ENCODE data around the gene CHERP. TPM values are rescaled to one million over a fixed set of nuclear protein-coding genes. Genes with fewer than 3 reads are reported as not detected.
"Not testable (repeated sequence)": the region's sequence is repeated elsewhere in the genome, so short reads cannot be mapped to it uniquely, and the experiment has no call there.

Gene CHERP
- total RNA-seq, 1 donor from 2014 or later: 78.4 TPM

DNA sequence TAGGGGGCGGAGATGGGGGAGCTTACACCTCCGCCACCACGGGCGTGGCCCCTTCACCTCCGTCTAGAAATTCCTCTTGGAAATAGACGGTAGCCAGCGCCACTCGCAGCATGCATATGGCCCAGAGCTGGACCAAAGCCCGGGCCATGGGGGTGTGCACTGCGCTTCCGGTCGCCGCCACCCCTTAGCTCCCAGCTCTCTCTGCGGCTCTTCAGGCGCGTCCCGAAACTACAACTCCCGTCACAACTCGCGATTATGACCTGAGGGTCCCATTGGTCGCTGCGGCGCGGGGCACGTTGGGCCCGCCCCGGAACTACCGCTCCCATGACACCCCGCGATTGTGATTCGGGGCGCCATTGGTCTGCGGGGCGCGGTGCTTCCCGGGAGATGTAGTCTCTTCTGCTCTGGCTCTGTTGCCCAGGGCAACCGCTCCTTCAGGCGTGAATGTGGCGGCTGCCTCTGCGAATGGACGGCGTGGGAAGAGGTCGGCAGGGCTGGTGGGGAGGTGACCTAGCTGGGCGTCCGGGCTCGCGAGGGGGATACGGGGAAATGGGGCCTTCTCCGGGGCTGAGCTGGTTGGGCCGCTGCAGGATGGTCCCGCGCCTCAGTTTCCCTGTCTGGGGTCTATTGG is 46.1 kb downstream of the CHERP start, which contains the start of the genes C19orf44 and CALR3:
C19orf44 (plus strand) TSS at position 413 of the 631 bp plus-strand sequence. CDS start 4,399 bp downstream, outside the sequence.
CALR3 (minus strand) TSS at position 186 of the 631 bp plus-strand sequence; CDS start at position 148, 38 bp downstream.
- Mint-ChIP-seq H3K9me3 (no peaks in the 10 kb centered on the region), H3K4me1 (peaks cover 20% of the 10 kb centered on the region), H3K4me3 (peak within 1 kb of the TSS; percentile 94), H3K27ac (peak within 1 kb of the TSS; percentile 91), H3K36me3 (peaks cover 4% of the 10 kb centered on the region), H3K27me3 (ENCODE audit: low read depth) (no peaks in the 10 kb centered on the region)
- peak; percentile 94 to 95 for DNase-seq (ENCODE audit: low spot score in 2 of 2, unreplicated experiment in 2 of 2)
- TF ChIP-seq, protein P1, sequence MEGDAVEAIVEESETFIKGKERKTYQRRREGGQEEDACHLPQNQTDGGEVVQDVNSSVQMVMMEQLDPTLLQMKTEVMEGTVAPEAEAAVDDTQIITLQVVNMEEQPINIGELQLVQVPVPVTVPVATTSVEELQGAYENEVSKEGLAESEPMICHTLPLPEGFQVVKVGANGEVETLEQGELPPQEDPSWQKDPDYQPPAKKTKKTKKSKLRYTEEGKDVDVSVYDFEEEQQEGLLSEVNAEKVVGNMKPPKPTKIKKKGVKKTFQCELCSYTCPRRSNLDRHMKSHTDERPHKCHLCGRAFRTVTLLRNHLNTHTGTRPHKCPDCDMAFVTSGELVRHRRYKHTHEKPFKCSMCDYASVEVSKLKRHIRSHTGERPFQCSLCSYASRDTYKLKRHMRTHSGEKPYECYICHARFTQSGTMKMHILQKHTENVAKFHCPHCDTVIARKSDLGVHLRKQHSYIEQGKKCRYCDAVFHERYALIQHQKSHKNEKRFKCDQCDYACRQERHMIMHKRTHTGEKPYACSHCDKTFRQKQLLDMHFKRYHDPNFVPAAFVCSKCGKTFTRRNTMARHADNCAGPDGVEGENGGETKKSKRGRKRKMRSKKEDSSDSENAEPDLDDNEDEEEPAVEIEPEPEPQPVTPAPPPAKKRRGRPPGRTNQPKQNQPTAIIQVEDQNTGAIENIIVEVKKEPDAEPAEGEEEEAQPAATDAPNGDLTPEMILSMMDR (IDR thresholded peaks at IDR 0.05; ENCODE audit: unreplicated experiment): no peak

DNA sequence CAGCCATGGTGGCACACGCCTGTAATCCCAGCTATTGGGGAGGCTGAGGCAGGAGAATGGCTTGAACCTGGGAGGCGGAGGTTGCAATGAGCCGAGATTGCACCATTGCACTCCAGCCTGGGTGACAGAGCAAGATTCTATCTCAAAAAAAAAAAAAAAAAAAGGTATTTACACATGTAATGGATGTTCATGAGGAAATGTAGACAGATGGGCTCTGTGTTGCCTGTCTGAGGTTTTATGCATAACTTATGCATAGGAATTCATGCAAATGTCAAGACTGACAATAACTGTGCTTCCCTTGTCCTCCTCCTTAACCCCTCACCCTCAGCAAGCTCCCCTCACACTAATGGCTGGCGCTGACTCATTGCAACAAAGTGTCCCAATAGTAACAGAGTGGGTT is 55.8 kb downstream of the CHERP start:
- H3K4me1 Mint-ChIP-seq; H3K27me3 Mint-ChIP-seq (ENCODE audit: low read depth); H3K36me3 Mint-ChIP-seq; H3K4me3 Mint-ChIP-seq; H3K27ac Mint-ChIP-seq; DNase-seq (ENCODE audit: low spot score in 2 of 2, unreplicated experiment in 2 of 2); H3K9me3 Mint-ChIP-seq: not testable (repeated sequence)

DNA sequence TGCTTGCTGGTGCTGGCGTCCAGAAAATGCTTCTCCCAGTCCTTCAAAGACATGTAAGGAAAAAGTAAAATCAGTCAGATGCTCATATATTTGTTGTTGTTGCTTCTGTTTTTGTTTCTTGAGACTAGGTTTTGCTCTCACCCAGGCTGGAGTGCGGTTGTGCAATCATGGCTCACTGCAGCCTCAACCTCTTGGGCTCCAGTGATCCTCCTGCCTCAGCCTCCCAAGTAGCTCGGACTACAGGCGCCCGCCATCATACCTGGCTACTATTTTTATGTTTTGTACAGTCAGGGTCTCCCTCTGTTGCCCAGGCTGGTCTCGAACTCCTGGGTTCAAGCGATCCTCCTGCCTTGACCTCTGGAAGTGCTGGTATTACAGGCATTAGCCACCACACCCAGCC is 59.5 kb downstream of the CHERP start:
- Mint-ChIP-seq H3K4me3 (no peak overlapping the region), H3K36me3 (no peaks in the 10 kb centered on the region), H3K27ac (no peak overlapping the region), H3K9me3 (no peaks in the 10 kb centered on the region), H3K4me1 (no peaks in the 10 kb centered on the region), H3K27me3 (ENCODE audit: low read depth) (no peaks in the 10 kb centered on the region)
- no peak for DNase-seq (ENCODE audit: low spot score in 2 of 2, unreplicated experiment in 2 of 2)
- TF ChIP-seq, protein P1 (IDR thresholded peaks at IDR 0.05; ENCODE audit: unreplicated experiment): no peak

DNA sequence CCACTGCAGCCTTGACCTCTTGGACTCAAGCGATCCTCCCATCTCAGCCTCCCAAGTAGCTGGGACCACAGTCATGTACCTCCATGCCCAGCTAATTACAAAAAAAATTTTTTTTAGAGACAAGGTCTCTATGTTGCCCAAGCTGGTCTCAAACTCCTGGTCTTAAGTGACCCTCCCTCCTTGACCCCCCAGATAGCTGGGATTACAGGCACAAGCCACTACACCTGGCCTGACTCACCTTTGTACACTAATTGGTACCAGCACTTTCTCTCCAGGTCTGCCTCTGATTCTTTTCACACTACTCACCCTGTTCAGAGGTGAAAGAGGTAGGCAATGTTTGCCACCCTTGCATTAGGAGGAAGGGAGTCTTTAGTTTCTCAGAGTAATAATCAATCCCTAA is 64.9 kb downstream of the CHERP start:
- no peaks in the 10 kb centered on the region for H3K9me3 Mint-ChIP-seq
- TF ChIP-seq, protein P1 (IDR thresholded peaks at IDR 0.05; ENCODE audit: unreplicated experiment): no peak
- no peak for DNase-seq (ENCODE audit: low spot score in 2 of 2, unreplicated experiment in 2 of 2)
- no peaks in the 10 kb centered on the region for H3K27me3 Mint-ChIP-seq (ENCODE audit: low read depth)
- no peak overlapping the region for H3K27ac Mint-ChIP-seq
- H3K36me3 Mint-ChIP-seq: no peaks in the 10 kb centered on the region
- H3K4me3 Mint-ChIP-seq: no peak overlapping the region
- peaks cover 4% of the 10 kb centered on the region for H3K4me1 Mint-ChIP-seq

DNA sequence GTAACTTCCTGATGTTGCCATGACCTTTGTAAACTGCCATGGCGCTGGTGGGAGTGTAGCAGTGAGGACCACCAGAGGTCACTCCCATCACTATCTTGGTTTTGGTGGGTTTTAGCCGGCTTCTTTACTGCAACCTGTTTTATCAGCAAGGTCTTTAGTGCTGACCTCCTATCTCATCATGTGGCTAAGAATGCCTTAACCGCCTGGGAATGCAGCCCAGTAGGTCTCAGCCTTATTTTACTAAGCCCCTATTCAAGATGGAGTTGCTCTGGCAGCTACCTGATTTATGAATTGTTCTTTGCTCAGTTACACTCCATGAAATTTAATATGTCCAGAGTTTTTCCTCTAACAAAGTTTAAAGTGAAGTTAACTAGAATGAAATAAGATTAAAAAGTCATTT is 65.8 kb downstream of the CHERP start:
- H3K36me3 Mint-ChIP-seq: no peaks in the 10 kb centered on the region
- H3K4me1 Mint-ChIP-seq: peaks cover 4% of the 10 kb centered on the region
- H3K27me3 Mint-ChIP-seq (ENCODE audit: low read depth): no peaks in the 10 kb centered on the region
- no peak for DNase-seq (ENCODE audit: low spot score in 2 of 2, unreplicated experiment in 2 of 2)
- H3K4me3 Mint-ChIP-seq: no peak overlapping the region
- H3K27ac Mint-ChIP-seq: peak overlapping the region; percentile 30
- TF ChIP-seq, protein P1 (IDR thresholded peaks at IDR 0.05; ENCODE audit: unreplicated experiment): no peak
- no peaks in the 10 kb centered on the region for H3K9me3 Mint-ChIP-seq

DNA sequence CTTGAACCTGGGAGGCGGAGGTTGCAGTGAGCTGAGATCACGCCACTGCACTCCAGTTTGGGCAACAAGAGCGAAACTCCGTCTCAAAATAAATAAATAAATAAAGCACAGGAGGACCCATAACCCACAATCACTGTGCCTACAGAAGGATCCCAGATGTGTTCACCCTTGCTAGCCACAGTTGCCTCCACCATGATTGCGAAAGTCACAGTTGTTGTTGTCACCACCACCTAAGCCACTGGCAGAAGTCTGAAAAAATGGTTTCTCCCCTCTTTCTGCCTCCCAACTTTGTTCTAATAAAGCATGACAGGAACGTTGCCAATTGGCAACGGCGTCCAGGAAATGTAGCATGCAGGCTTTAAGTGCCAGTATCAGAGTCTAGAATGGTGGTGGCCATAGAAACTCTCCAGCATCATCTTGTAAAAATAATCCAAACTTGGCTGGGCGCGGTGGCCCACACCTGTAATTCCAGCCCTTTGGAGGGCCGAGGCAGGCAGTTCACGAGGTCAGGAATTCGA is 68.3 kb downstream of the CHERP start:
- no peak overlapping the region for H3K4me3 Mint-ChIP-seq
- H3K4me1 Mint-ChIP-seq: peaks cover 26% of the 10 kb centered on the region
- no peak overlapping the region for H3K27ac Mint-ChIP-seq
- no peaks in the 10 kb centered on the region for H3K27me3 Mint-ChIP-seq (ENCODE audit: low read depth)
- H3K36me3 Mint-ChIP-seq: no peaks in the 10 kb centered on the region
- no peak for DNase-seq (ENCODE audit: low spot score in 2 of 2, unreplicated experiment in 2 of 2)
- TF ChIP-seq, protein P1 (IDR thresholded peaks at IDR 0.05; ENCODE audit: unreplicated experiment): no peak
- H3K9me3 Mint-ChIP-seq: no peaks in the 10 kb centered on the region
